Large intestine (tissue), 3 donors: ENCODE results near the gene GRXCR1. TPM values are rescaled to one million over a fixed set of nuclear protein-coding genes. Genes with fewer than 3 reads are reported as not detected.

ENCODE experiments used
- DNase-seq, 2 donors: peaks; one replicate each; pipeline versions ENCODE4 v3.0.0 to v3.0.0-alpha.2; 2013
- H3K27ac ChIP-seq: one replicate; pipeline ENCODE4 v1.5.1; 2013; ENCODE audit warnings: low read length
- H3K27me3 ChIP-seq: 2 replicates; pipeline ENCODE4 v1.6.1; 2013; ENCODE audit warnings: low read length; ENCODE audit not compliant: control insufficient read depth, insufficient read depth
- H3K36me3 ChIP-seq: 2 replicates; pipeline ENCODE4 v1.6.1; 2013; ENCODE audit warnings: low read length; ENCODE audit not compliant: control insufficient read depth, insufficient read depth
- H3K4me1 ChIP-seq: one replicate; pipeline ENCODE4 v1.6.1; 2013; ENCODE audit warnings: low read length; ENCODE audit not compliant: control insufficient read depth, insufficient read depth
- H3K4me3 ChIP-seq: one replicate; pipeline ENCODE4 v1.5.1; 2013; ENCODE audit warnings: low read length
- H3K9me3 ChIP-seq: one replicate; pipeline ENCODE4 v1.6.1; 2013; ENCODE audit warnings: mild to moderate bottlenecking, low read depth, low read length, moderate library complexity; ENCODE audit not compliant: control insufficient read depth
- WGBS: methylation state at CpG from one replicate; pipeline ENCODE4 v1.1.5; 2013; ENCODE audit warnings: low lambda C conversion rate; ENCODE audit not compliant: insufficient coverage; 5-methylcytosine and 5-hydroxymethylcytosine counted together
- polyA plus RNA-seq: library from polyadenylated mRNA; unstranded; fragments of 120-200 nt; gene quantifications from one replicate; pipeline ENCODE4 v1.2.1, GENCODE V29; 2013

GRXCR1 gene
- polyA plus RNA-seq, 1 donor = not detected

DNA sequence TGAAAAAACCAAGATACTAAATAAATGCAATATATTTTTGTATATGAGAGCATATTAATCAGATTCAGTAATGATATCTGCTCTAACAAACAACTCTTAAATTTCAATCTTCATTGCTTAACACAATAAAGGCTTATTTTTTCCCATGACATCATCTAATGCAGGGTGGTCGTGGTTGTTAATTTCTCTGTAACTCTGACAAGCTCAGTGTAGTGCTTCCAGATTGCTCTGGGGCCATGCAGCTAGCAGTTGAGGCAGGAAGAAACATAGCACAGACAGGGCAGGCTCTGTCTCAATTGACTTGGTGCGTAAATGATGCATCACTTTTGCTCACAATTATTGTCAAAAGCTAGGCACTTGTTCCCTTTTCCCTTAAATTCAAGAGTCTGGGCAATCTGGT is 869 bp upstream of the GRXCR1 start:
- no peaks in the 10 kb centered on the region for H3K9me3 ChIP-seq
- WGBS = no CpG with 5 or more reads among the region's 2 CpGs
- no peak for DNase-seq
- H3K4me3 ChIP-seq = no peak overlapping the region
- no peaks in the 10 kb centered on the region for H3K4me1 ChIP-seq
- H3K36me3 ChIP-seq = no peaks in the 10 kb centered on the region
- H3K27me3 ChIP-seq = no peaks in the 10 kb centered on the region
- H3K27ac ChIP-seq = no peak overlapping the region

DNA sequence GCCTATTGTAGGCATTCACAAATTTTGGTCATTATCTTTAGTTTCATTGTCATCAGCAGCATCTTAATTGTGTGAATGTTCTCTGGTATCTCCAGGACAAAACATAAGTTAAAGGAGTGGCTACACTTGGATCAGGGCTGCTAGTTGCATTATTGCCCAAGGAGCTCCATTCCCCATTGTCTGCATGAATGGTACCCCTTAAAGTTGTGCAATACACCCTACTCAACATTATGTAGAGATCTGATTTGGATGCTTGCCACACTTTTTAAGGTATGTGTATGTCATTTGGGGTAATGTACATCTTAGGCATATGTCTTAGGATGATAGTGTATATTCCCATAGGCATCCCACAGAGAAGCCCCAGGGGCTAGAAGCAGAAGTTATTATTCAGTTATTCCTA is 2.9 kb downstream of the GRXCR1 start:
- H3K4me1 ChIP-seq = no peaks in the 10 kb centered on the region
- H3K9me3 ChIP-seq = no peaks in the 10 kb centered on the region
- H3K27me3 ChIP-seq = no peaks in the 10 kb centered on the region
- no peak overlapping the region for H3K4me3 ChIP-seq
- no peaks in the 10 kb centered on the region for H3K36me3 ChIP-seq
- no peak for DNase-seq
- no peak overlapping the region for H3K27ac ChIP-seq

- no peak for DNase-seq
- Histone ChIP-seq H3K4me3 (no peak overlapping the region), H3K9me3 (no peaks in the 10 kb centered on the region), H3K4me1 (no peaks in the 10 kb centered on the region), H3K27ac (no peak overlapping the region), H3K27me3 (no peaks in the 10 kb centered on the region), H3K36me3 (no peaks in the 10 kb centered on the region)
- 100% methylated on average over 1 of the region's 5 CpGs for whole genome bisulfite sequencing
These were observed 12.5 kb downstream of the GRXCR1 start for GRCh38 chr4:42904986-42905385.

GRCh38 chr4:42905591-42905990 is 13.1 kb downstream of the GRXCR1 start:
- WGBS = no CpG with 5 or more reads among the region's 3 CpGs
- Histone ChIP-seq H3K4me3 (no peak overlapping the region), H3K27me3 (no peaks in the 10 kb centered on the region), H3K27ac (no peak overlapping the region), H3K9me3 (no peaks in the 10 kb centered on the region), H3K4me1 (no peaks in the 10 kb centered on the region), H3K36me3 (no peaks in the 10 kb centered on the region)
- no peak for DNase-seq

DNA sequence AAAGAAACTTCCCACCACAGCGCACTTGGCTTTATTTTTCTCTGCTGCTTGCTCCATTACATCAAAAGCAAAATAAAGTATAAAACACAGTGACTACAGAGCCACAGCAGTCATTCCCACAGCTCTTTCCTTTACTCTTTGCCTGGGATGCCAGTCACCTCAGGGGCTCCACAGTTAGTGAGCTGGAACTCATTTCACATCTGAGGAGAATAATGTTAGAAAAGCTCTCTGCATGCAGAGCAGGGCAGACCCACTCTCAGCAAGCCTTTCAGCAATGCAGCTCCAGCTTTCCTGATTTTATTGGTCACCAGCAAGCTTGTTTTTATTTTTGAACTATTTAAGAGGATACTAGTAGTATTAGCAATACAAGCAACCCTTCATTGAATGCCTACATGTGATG is 13.8 kb downstream of the GRXCR1 start:
- H3K9me3 ChIP-seq = no peaks in the 10 kb centered on the region
- no peak for DNase-seq
- H3K27me3 ChIP-seq = no peaks in the 10 kb centered on the region
- H3K4me3 ChIP-seq = no peak overlapping the region
- no peak overlapping the region for H3K27ac ChIP-seq
- no peaks in the 10 kb centered on the region for H3K36me3 ChIP-seq
- no CpG with 5 or more reads among the region's 1 CpG for WGBS
- no peaks in the 10 kb centered on the region for H3K4me1 ChIP-seq

- H3K4me3 ChIP-seq = no peak overlapping the region
These were observed 14.6 kb downstream of the GRXCR1 start for GRCh38 chr4:42906891-42907759.

DNA sequence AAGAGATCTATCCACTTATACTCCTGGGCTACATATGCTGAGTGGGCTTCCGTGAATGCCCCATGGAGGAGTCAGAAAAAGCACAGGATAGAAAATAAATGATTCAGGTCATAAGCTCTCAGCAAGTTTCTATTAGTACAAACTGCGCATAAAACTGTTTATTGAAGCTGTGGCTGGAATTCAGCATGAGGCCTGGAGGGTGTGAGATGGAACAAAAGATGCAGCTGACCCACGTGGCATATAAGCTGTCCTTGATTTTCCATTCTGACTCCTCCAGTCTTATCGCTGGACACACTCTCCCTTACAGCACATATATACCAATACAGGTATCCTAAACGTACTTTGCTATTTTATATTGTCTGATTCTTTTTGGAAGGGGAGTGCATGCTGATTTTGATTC is 17.9 kb downstream of the GRXCR1 start:
- Histone ChIP-seq H3K27ac (no peak overlapping the region), H3K27me3 (no peaks in the 10 kb centered on the region), H3K36me3 (no peaks in the 10 kb centered on the region), H3K4me1 (no peaks in the 10 kb centered on the region), H3K9me3 (no peaks in the 10 kb centered on the region), H3K4me3 (no peak overlapping the region)
- WGBS = 90% methylated on average over 3 of the region's 5 CpGs
- no peak for DNase-seq

More at GRCh38 chr4:42906891-42907759, 14.6 kb downstream of the GRXCR1 start:
- no peak for DNase-seq
- whole genome bisulfite sequencing = 68% methylated on average over 2 of the region's 6 CpGs
- H3K4me1 ChIP-seq = no peaks in the 10 kb centered on the region
- no peaks in the 10 kb centered on the region for H3K36me3 ChIP-seq
- H3K9me3 ChIP-seq = no peaks in the 10 kb centered on the region
- no peaks in the 10 kb centered on the region for H3K27me3 ChIP-seq
- H3K27ac ChIP-seq = no peak overlapping the region

- WGBS = no CpG with 5 or more reads among the region's 4 CpGs
- Histone ChIP-seq H3K4me1 (no peaks in the 10 kb centered on the region), H3K36me3 (no peaks in the 10 kb centered on the region), H3K27me3 (no peaks in the 10 kb centered on the region), H3K9me3 (no peaks in the 10 kb centered on the region), H3K27ac (no peak overlapping the region), H3K4me3 (no peak overlapping the region)
- DNase-seq = no peak
These were observed 22.4 kb downstream of the GRXCR1 start for GRCh38 chr4:42914937-42915336.

GRCh38 chr4:42915484-42915883 is 23.0 kb downstream of the GRXCR1 start:
- Histone ChIP-seq H3K27me3 (no peaks in the 10 kb centered on the region), H3K4me1 (no peaks in the 10 kb centered on the region), H3K27ac (no peak overlapping the region), H3K4me3 (no peak overlapping the region), H3K9me3 (no peaks in the 10 kb centered on the region), H3K36me3 (no peaks in the 10 kb centered on the region)
- DNase-seq = no peak
- no CpG with 5 or more reads among the region's 1 CpG for WGBS

DNA sequence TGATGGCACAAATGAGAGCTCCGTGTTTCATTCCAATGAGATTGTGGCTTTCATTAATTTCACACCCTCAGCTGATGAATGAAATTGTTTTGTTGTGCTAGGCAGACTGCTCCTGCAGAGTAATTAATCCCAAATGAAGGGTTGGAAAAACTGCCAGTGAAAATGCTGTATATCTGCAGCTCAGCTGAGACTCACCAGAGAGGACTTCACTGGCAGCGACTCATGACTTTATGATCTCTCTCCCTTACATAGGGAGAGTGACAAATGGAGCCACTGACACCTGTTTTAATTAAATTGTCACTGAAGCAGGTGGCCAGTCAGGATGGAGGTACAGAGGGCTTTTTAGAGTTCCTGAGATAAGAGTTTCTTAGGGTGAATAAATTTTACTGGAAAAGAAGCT is 24.8 kb downstream of the GRXCR1 start:
- Histone ChIP-seq H3K36me3 (no peaks in the 10 kb centered on the region), H3K4me3 (no peak overlapping the region), H3K27ac (no peak overlapping the region), H3K4me1 (no peaks in the 10 kb centered on the region), H3K27me3 (no peaks in the 10 kb centered on the region), H3K9me3 (no peaks in the 10 kb centered on the region)
- WGBS = no CpG with 5 or more reads among the region's 2 CpGs
- no peak for DNase-seq

- H3K4me1 ChIP-seq = no peaks in the 10 kb centered on the region
- no peak overlapping the region for H3K27ac ChIP-seq
- no peak for DNase-seq
- no peaks in the 10 kb centered on the region for H3K27me3 ChIP-seq
- no peak overlapping the region for H3K4me3 ChIP-seq
- H3K36me3 ChIP-seq = no peaks in the 10 kb centered on the region
- H3K9me3 ChIP-seq = no peaks in the 10 kb centered on the region
These were observed 30.9 kb downstream of the GRXCR1 start for GRCh38 chr4:42923431-42923830.
